HG02610 (cell line): ENCODE data around the gene RAI1.
A peak's percentile ranks its signal among the peaks of the same experiment; 100 is the strongest.
"Not testable (repeated sequence)": the region's sequence is repeated elsewhere in the genome, so short reads cannot be mapped to it uniquely, and the experiment has no call there.

Experiments
- ATAC-seq: cut with Tn5 transposase; IDR thresholded peaks from one replicate; pipeline ENCODE4 v1.9.1; 2021; ENCODE audit warnings: mild to moderate bottlenecking, moderate library complexity; ENCODE audit not compliant: unreplicated experiment

Gene RAI1

DNA sequence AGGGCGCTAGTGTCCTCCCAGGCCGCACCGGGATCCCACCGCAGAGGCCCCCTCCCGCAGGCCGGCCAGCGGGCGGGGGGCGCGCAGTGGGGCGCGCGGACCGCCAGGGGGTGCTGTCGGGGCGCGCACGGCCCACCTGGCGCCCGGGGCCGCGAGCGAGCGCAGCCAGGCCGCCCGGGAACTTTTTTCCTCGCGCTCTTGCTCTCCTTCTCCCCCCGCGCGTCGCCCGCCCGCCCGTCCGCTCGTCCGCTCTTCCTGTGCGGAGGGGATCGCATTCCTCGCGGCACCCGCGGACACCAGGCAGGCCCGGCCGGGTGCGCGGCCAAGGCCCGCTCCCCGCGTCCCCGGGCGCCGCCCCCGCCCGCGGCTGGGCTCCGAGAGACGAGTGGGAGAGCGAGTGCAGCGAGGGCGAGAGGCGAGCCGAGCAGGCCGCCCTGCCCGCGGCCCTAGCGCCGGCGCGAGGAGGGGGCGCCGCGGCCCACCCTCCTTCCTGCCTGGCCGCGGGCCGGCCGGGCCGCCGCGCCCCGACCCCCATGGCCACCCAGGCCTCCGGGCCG lies at the start of gene RAI1:
Gene RAI1 (plus strand): TSS at position 272 of the 557 bp plus-strand sequence. CDS start 111,491 bp downstream, outside the sequence.
- peak; percentile 51 for ATAC-seq

- not testable (repeated sequence) for ATAC-seq
Measured at GRCh38 chr17:17632690-17633089, 48.6 kb upstream of the RAI1 start.

DNA sequence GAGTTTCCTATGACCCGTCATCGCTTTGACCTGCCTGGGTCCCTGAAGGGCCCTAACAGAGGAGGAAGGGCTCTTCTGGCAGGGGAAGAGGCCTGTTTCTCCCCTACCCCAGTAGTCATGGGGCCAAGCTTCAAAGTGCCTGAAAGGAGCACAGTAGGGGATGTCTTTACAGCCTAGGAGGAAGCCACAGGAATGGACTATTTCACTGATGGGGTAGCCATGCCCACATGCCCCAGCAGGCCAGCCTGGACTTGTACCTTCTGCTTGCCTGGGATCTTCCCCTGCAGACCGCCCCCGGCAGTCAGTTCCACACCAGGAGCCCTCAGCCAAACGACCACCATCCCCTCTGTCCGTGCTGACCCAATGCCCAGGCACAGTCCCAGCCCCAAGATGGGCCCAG lies 47.9 kb upstream of the RAI1 start:
- no peak for ATAC-seq

DNA sequence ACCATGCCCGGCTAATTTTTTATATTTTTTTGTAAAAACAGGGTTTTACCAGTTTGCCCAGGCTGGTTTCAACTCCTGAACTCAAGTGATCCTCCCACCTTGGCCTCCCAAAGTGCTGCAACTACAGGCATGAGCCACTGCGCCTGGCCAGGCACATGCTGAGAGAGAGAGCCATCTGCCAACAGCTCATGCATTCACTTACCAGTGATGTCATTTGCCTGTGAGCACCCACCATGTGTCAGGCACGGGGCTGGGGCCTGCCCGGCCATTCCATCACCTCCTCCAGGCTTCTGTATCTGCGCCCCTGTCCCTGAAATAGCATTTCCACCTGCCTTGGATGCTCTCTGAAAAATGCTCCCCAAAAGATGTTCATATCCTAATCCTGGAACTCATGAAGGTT lies 46.1 kb upstream of the RAI1 start:
- no peak for ATAC-seq

DNA sequence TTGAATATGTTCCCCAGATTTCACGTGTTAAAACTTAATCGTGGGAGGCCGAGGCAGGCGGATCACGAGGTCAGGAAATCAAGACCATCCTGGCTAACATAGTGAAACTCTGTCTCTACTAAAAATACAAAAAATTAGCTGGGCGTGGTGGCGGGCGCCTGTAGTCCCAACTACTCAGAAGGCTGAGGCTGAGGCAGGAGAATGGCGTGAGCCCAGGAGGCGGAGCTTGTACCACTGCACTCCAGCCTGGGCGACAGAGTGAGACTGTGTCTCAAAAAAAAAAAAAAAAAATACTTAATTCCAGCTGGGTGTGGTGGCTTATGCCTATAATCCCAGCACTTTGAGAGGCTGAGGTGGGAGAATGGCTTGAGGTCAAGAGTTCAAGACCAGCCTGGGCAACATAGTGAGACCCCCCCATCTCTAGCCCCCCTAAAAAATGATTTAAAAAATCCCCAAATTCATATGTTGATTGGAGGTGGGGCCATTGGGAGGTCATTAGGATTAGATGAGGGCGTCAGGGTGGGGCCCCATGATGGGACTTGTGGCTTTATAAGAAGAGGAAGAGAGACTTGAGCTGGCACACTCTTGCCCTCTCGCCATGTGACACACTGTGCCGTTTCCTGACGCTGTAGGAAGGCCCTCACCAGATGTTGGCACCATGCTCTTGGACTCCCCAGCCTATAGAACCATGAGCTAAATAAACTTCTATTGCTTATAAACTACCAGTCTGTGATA lies 45.6 kb upstream of the RAI1 start:
- not testable (repeated sequence) for ATAC-seq

DNA sequence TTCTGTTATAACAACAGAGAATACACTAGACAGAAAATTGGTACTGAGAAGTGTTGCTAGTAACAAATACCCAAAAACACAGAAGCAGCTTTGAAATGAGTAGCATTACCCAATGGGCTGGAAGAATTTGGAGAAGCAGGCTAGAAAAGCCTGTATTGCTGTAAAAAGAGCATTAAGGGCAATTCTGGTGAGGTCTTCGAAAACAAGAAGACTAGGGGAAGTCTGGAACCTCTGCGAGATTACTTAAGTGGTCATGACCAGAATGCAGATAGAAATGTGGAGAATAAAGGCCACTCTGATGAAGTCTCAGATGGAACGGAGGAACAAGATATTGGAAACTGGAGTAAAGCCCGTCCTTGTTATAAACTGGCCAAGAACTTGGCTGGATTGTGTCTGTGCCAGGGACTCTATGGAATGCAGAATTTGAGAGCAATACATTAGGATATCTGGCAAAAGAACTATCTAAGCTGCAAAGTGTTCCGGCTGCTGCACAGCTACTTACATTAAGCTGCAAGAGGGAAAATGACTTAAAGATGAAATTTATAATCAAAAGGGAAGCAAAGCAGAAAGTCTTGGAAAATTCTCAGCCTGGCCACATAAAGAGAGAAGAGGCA lies 44.9 kb upstream of the RAI1 start:
- ATAC-seq: no peak

DNA sequence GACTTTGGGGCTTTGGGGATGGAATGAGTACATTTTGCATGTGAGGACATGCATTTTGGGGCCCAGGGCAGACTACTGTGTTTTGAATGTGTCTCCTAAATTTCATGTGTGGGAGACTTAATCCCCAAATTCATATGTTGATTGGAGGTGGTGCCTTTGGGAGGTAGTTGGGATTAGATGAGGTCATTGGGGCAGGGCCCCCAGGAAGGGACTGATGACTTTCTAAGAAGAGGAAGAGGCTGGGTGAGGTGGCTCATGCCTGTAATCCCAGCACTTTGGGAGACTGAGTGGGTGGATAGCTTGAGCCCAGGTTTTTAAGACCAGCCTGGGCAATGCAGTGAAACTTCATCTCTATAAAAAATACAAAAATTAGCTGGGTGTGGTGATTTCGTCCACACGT lies 42.8 kb upstream of the RAI1 start:
- ATAC-seq: no peak

GRCh38 chr17:17639661-17640270 lies 41.5 kb upstream of the RAI1 start:
- ATAC-seq: not testable (repeated sequence)

GRCh38 chr17:17641621-17642409 lies 39.4 kb upstream of the RAI1 start:
- no peak for ATAC-seq

DNA sequence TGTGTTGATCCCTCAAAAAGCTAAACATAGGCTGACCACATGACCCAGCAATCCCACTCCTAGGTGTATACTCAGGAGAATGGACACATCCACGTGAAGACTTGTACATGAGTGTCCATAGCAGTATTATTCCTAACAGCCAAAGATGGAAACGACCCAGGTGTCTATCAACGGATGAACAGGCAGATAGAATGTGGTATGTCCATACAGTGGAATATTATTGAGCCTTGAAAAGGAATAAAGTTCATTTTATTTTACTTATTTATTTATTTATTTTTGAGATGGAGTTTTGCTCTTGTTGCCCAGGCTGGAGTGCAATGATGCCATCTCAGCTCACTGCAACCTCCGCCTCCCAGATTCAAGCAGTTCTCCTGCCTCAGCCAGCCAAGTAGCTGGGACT lies 36.1 kb upstream of the RAI1 start:
- ATAC-seq: not testable (repeated sequence)

GRCh38 chr17:17645961-17646360 lies 35.3 kb upstream of the RAI1 start:
- no peak for ATAC-seq

DNA sequence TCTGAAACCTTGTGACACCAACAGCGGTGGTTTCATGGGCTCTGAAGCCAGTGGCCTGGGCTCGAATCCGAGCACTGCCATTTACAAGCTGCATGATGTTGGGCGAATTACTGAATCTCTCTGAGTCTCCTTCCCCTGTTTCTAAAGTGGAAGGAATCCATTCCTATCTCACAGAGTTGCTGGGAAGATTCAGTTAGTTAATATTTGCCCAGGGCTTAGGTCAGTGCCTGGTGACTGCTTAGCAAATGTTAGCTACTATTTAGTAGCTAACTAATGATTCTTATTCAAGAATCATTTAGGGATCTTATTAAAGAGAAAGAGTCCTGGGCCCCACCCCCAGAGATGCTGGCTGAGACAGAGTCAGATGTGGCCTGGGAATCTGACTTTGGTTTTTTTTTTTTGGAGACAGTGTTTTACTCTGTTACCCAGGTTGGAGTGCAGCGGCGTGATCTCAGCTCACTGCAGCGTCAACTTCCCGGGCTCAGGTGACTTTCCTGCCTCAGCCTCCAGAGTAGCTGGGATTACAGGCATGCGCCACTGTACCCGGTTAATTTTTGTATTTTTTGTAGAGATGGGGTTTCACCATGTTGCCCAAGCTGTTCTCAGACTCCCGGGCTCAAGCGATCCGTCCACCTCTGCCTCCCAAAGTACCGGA lies 33.6 kb upstream of the RAI1 start:
- no peak for ATAC-seq

- no peak for ATAC-seq
Measured at GRCh38 chr17:17648762-17649161, 32.5 kb upstream of the RAI1 start.

DNA sequence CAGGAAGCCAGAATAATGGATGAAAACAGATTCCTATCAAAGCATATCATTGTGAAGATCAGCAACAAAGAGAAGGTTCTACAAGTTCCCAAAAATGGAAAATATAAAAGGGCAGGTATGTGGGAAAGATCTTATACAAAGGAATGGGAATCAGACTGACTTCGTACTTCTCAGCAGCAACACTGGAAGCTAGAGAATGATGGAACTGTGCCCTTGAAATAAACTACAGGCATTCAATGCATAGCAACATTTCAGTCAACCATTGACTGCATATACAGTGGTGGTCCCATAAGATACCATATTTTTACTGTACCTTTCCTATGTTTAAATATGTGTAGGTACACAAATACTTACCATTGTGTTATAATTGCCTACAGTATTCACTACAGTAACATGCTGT lies 30.3 kb upstream of the RAI1 start:
- ATAC-seq: no peak

- no peak for ATAC-seq
Measured at GRCh38 chr17:17653343-17653742, 27.9 kb upstream of the RAI1 start.

DNA sequence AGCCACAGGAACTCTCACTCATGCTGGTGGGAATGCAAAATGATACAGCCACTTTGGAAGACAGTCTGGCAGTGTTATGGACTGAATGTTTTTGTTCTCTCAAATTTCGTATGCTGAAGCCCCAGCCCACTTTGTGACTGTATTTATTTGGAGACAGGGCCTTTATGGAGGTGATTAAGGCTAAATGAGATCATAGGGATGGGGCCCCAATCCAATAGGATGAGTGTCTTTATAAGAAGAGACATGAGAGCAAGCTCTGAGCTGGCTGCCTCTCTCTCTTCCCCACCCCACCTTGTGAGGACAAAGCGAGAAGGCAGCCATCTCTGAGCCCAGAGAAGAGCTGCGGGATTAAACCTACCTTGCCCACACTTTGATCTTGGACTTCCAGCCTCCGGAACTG lies 21.9 kb upstream of the RAI1 start:
- no peak for ATAC-seq

- ATAC-seq: no peak
Measured at GRCh38 chr17:17661134-17661533, 20.1 kb upstream of the RAI1 start.

- ATAC-seq: no peak
Measured at GRCh38 chr17:17661834-17662385, 19.3 kb upstream of the RAI1 start.

DNA sequence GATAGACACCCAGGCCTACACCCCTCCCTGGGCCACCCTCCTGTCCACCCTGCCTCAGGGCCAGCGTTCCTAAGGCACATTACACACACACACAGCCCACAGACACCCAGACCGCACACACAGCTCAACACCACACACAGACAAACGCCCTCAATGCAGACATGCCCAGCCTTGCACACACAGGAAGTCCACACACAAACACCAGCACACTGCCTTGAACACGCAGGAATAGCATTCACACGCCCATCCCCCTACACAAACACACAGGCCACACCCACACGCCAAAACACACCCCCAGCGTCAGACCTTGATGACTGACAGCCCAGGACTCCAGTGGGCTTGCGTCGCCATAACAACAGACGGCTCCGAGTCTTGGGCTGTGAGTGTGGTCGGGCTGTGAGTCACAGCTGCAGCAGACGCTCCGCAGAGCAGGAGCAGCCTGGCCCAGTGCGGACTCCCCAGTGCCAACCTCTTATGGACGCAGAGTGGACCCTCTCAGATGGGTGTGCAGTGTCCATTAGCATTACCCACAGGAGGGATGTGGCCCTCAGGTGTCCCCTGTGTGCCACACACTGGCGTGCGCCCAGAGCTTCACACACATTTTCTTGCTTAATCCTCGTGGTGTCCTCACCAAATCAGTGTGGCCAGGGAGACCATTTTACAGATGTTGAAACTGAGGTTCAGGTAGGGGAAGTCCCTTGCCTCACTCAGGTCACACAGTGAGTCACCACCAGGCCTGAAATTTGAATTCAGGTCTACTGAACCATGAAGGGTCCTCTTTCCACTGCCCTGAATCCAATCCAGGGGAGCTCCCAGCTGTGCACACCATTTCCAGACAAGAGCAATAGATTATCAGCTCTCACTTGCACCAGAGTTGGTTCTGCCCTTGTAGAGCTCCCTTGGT lies 17.8 kb upstream of the RAI1 start:
- peak; percentile 64 for ATAC-seq
